Measurements from ENCODE around the gene ROBO4. TPM values are rescaled to one million over a fixed set of nuclear protein-coding genes. Genes with fewer than 3 reads are reported as not detected.

The ROBO4 gene
- total and polyA plus RNA-seq, 2 donors = 1.5 to 3.7 TPM

DNA sequence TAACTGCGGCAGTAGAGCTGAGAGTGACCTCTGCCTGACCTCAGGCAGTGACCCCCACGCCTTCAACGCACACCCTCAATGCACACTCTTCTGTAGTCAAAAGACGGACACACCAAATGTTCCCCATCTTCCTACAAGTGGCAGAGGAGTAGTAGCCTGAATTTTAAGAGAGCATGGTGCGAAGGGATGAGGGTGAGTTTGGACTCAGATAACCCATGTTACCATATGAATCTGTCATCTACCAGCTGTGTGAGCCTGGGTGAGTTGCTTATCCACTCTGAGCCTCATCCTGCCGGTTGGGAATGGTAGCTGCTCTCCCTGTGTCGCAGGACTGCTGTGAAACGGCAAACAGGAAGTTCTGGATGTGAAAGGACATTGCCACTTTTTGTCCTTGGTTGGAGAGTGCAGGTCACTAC, 53.0 kb downstream of the ROBO4 start:
- Histone ChIP-seq H3K36me3 (ENCODE audit: control insufficient read depth in 2 of 2, insufficient read depth in 2 of 2, low read length in 1 of 2) (no peaks in the 10 kb centered on the region), H3K4me1 (ENCODE audit: control insufficient read depth in 2 of 2, insufficient read depth in 2 of 2, low read length in 2 of 2) (no peaks in the 10 kb centered on the region), H3K27ac (ENCODE audit: low read depth in 1 of 2, low read length in 1 of 2) (no peak overlapping the region), H3K4me3 (ENCODE audit: low read length in 2 of 2) (no peak overlapping the region), H3K27me3 (ENCODE audit: control insufficient read depth in 2 of 2, insufficient read depth in 1 of 2, low read length in 1 of 2) (peaks cover 56 to 99% of the 10 kb centered on the region in 2 donors), H3K9me3 (ENCODE audit: control insufficient read depth in 2 of 2, insufficient read depth in 1 of 2, low read length in 1 of 2) (peaks cover 0 to 8% of the 10 kb centered on the region in 2 donors)
- 17% methylated on average over 8 of the region's 8 CpGs for WGBS
- DNase-seq (ENCODE audit: low read depth in 6 of 9, low spot score in 9 of 9) = no peak

DNA sequence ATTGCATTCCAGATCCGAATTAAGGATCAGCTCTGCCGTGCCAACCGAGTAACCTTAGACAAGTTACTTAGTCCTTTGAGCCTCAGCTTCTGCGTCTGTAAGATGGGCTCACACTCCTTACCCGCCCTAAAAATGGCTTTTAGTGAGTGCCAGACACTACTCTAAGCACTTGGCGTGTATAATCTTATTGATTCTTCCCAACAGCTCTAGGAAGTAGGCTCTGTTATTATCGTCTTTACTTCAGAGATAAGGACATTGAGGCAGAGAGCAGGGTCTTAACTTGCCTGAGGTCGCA, 54.1 kb downstream of the ROBO4 start:
- peaks cover 67 to 99% of the 10 kb centered on the region in 2 donors for H3K27me3 ChIP-seq (ENCODE audit: control insufficient read depth in 2 of 2, insufficient read depth in 1 of 2, low read length in 1 of 2)
- no peak for DNase-seq (ENCODE audit: low read depth in 6 of 9, low spot score in 9 of 9)
- H3K36me3 ChIP-seq (ENCODE audit: control insufficient read depth in 2 of 2, insufficient read depth in 2 of 2, low read length in 1 of 2) = no peaks in the 10 kb centered on the region
- H3K4me3 ChIP-seq (ENCODE audit: low read length in 2 of 2) = no peak overlapping the region
- H3K27ac ChIP-seq (ENCODE audit: low read depth in 1 of 2, low read length in 1 of 2) = no peak overlapping the region
- H3K4me1 ChIP-seq (ENCODE audit: control insufficient read depth in 2 of 2, insufficient read depth in 2 of 2, low read length in 2 of 2) = peaks cover 0 to 4% of the 10 kb centered on the region in 2 donors
- 12% methylated on average over 8 of the region's 8 CpGs for WGBS
- peaks cover 0 to 8% of the 10 kb centered on the region in 2 donors for H3K9me3 ChIP-seq (ENCODE audit: control insufficient read depth in 2 of 2, insufficient read depth in 1 of 2, low read length in 1 of 2)

- WGBS = 35% methylated on average over 4 of the region's 4 CpGs
- no peak overlapping the region for H3K27ac ChIP-seq (ENCODE audit: low read depth in 1 of 2, low read length in 1 of 2)
- H3K9me3 ChIP-seq (ENCODE audit: control insufficient read depth in 2 of 2, insufficient read depth in 1 of 2, low read length in 1 of 2) = peaks cover 0 to 8% of the 10 kb centered on the region in 2 donors
- H3K4me3 ChIP-seq (ENCODE audit: low read length in 2 of 2) = no peak overlapping the region
- H3K4me1 ChIP-seq (ENCODE audit: control insufficient read depth in 2 of 2, insufficient read depth in 2 of 2, low read length in 2 of 2) = peaks cover 0 to 4% of the 10 kb centered on the region in 2 donors
- no peaks in the 10 kb centered on the region for H3K36me3 ChIP-seq (ENCODE audit: control insufficient read depth in 2 of 2, insufficient read depth in 2 of 2, low read length in 1 of 2)
- DNase-seq (ENCODE audit: low read depth in 6 of 9, low spot score in 9 of 9) = no peak
- H3K27me3 ChIP-seq (ENCODE audit: control insufficient read depth in 2 of 2, insufficient read depth in 1 of 2, low read length in 1 of 2) = peaks cover 79 to 99% of the 10 kb centered on the region in 2 donors
Measured at GRCh38 chr11:124842305-124842704, 55.4 kb downstream of the ROBO4 start.

DNA sequence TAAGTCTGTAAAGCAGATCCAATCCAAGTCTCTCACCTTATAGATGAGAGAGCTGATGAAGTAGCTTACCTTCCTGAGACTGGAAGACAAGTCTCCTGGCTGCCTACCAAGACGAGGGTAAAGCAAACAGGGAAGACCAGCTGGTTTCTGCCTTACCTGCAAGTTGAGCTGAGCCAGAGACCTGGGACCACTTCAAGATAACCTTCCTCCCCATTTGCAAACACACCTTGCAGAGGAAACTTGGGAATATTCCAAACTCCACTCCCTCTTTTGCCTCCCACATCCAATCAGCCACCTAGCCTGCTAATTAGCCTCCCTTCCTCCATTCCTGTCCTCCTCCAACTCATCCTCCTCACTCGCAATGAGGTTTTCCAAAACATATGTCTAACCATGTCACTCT, 55.8 kb downstream of the ROBO4 start:
- Histone ChIP-seq H3K4me1 (ENCODE audit: control insufficient read depth in 2 of 2, insufficient read depth in 2 of 2, low read length in 2 of 2) (peaks cover 0 to 8% of the 10 kb centered on the region in 2 donors), H3K27ac (ENCODE audit: low read depth in 1 of 2, low read length in 1 of 2) (no peak overlapping the region), H3K9me3 (ENCODE audit: control insufficient read depth in 2 of 2, insufficient read depth in 1 of 2, low read length in 1 of 2) (peaks cover 0 to 8% of the 10 kb centered on the region in 2 donors), H3K36me3 (ENCODE audit: control insufficient read depth in 2 of 2, insufficient read depth in 2 of 2, low read length in 1 of 2) (no peaks in the 10 kb centered on the region), H3K4me3 (ENCODE audit: low read length in 2 of 2) (no peak overlapping the region), H3K27me3 (ENCODE audit: control insufficient read depth in 2 of 2, insufficient read depth in 1 of 2, low read length in 1 of 2) (peaks cover 82 to 99% of the 10 kb centered on the region in 2 donors)
- no peak for DNase-seq (ENCODE audit: low read depth in 6 of 9, low spot score in 9 of 9)
- WGBS = 32% methylated on average over 2 of the region's 2 CpGs

GRCh38 chr11:124841201-124841600, 56.5 kb downstream of the ROBO4 start:
- peaks cover 0 to 9% of the 10 kb centered on the region in 2 donors for H3K4me1 ChIP-seq (ENCODE audit: control insufficient read depth in 2 of 2, insufficient read depth in 2 of 2, low read length in 2 of 2)
- no peak overlapping the region for H3K27ac ChIP-seq (ENCODE audit: low read depth in 1 of 2, low read length in 1 of 2)
- peaks cover 0 to 8% of the 10 kb centered on the region in 2 donors for H3K9me3 ChIP-seq (ENCODE audit: control insufficient read depth in 2 of 2, insufficient read depth in 1 of 2, low read length in 1 of 2)
- DNase-seq (ENCODE audit: low read depth in 6 of 9, low spot score in 9 of 9) = no peak
- no peak overlapping the region for H3K4me3 ChIP-seq (ENCODE audit: low read length in 2 of 2)
- 37% methylated on average over 3 of the region's 3 CpGs for WGBS
- peaks cover 76 to 96% of the 10 kb centered on the region in 2 donors for H3K27me3 ChIP-seq (ENCODE audit: control insufficient read depth in 2 of 2, insufficient read depth in 1 of 2, low read length in 1 of 2)
- H3K36me3 ChIP-seq (ENCODE audit: control insufficient read depth in 2 of 2, insufficient read depth in 2 of 2, low read length in 1 of 2) = no peaks in the 10 kb centered on the region

- Histone ChIP-seq H3K27me3 (ENCODE audit: control insufficient read depth in 2 of 2, insufficient read depth in 1 of 2, low read length in 1 of 2) (peaks cover 70 to 95% of the 10 kb centered on the region in 2 donors), H3K4me1 (ENCODE audit: control insufficient read depth in 2 of 2, insufficient read depth in 2 of 2, low read length in 2 of 2) (peaks cover 0 to 9% of the 10 kb centered on the region in 2 donors), H3K36me3 (ENCODE audit: control insufficient read depth in 2 of 2, insufficient read depth in 2 of 2, low read length in 1 of 2) (no peaks in the 10 kb centered on the region), H3K9me3 (ENCODE audit: control insufficient read depth in 2 of 2, insufficient read depth in 1 of 2, low read length in 1 of 2) (peaks cover 0 to 8% of the 10 kb centered on the region in 2 donors), H3K4me3 (ENCODE audit: low read length in 2 of 2) (no peak overlapping the region), H3K27ac (ENCODE audit: low read depth in 1 of 2, low read length in 1 of 2) (no peak overlapping the region)
- WGBS = 58% methylated on average over 1 of the region's 1 CpG
- DNase-seq (ENCODE audit: low read depth in 6 of 9, low spot score in 9 of 9) = no peak
Measured at GRCh38 chr11:124840666-124841065, 57.0 kb downstream of the ROBO4 start.

DNA sequence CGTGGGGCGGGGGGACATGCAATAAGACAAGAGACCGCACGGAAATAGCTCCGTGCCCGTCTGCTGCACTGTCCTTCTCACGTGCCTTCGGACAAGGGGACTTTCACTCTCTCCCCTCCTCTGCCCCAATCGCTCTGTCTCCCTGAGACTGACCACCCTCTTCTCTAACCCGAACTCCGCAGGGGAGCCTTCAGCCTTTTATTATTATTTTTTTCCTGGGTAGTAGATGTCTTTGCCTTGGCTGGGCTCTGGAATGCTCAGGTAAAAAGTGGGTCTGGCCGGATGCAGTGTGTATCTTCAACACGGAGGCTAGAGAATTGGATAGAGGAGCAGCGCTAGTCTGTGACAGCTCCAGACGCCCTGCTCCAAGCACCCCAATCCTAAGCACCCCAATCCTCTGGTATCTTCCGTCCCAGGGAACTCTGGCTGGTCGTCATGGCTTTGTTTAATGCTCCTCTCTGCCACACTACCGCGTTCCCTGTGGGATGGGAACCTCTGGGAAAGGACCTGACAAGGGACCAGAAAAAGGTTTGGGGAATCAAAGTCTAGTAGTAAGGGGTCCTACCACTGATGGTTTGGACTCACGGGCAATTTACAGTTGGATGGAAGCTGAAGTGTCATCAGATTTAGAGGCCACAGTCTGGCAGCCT, 57.6 kb downstream of the ROBO4 start:
- H3K4me3 ChIP-seq (ENCODE audit: low read length in 2 of 2) = no peak overlapping the region
- H3K9me3 ChIP-seq (ENCODE audit: control insufficient read depth in 2 of 2, insufficient read depth in 1 of 2, low read length in 1 of 2) = peaks cover 0 to 8% of the 10 kb centered on the region in 2 donors
- H3K27me3 ChIP-seq (ENCODE audit: control insufficient read depth in 2 of 2, insufficient read depth in 1 of 2, low read length in 1 of 2) = peaks cover 65 to 91% of the 10 kb centered on the region in 2 donors
- no peaks in the 10 kb centered on the region for H3K36me3 ChIP-seq (ENCODE audit: control insufficient read depth in 2 of 2, insufficient read depth in 2 of 2, low read length in 1 of 2)
- WGBS = 7% methylated on average over 20 of the region's 20 CpGs
- DNase-seq (ENCODE audit: low read depth in 6 of 9, low spot score in 9 of 9) = no peak
- no peak overlapping the region for H3K27ac ChIP-seq (ENCODE audit: low read depth in 1 of 2, low read length in 1 of 2)
- peaks cover 0 to 9% of the 10 kb centered on the region in 2 donors for H3K4me1 ChIP-seq (ENCODE audit: control insufficient read depth in 2 of 2, insufficient read depth in 2 of 2, low read length in 2 of 2)

- peaks cover 58 to 83% of the 10 kb centered on the region in 2 donors for H3K27me3 ChIP-seq (ENCODE audit: control insufficient read depth in 2 of 2, insufficient read depth in 1 of 2, low read length in 1 of 2)
- peaks cover 0 to 9% of the 10 kb centered on the region in 2 donors for H3K4me1 ChIP-seq (ENCODE audit: control insufficient read depth in 2 of 2, insufficient read depth in 2 of 2, low read length in 2 of 2)
- H3K36me3 ChIP-seq (ENCODE audit: control insufficient read depth in 2 of 2, insufficient read depth in 2 of 2, low read length in 1 of 2) = no peaks in the 10 kb centered on the region
- WGBS = 1% methylated on average over 87 of the region's 87 CpGs
- DNase-seq (ENCODE audit: low read depth in 6 of 9, low spot score in 9 of 9) = no peak
- H3K9me3 ChIP-seq (ENCODE audit: control insufficient read depth in 2 of 2, insufficient read depth in 1 of 2, low read length in 1 of 2) = peaks cover 0 to 7% of the 10 kb centered on the region in 2 donors
- peak overlapping the region in 1 of 2 donors; percentile 18 for H3K4me3 ChIP-seq (ENCODE audit: low read length in 2 of 2)
- H3K27ac ChIP-seq (ENCODE audit: low read depth in 1 of 2, low read length in 1 of 2) = no peak overlapping the region
Measured at GRCh38 chr11:124839128-124839971, 58.3 kb downstream of the ROBO4 start.

DNA sequence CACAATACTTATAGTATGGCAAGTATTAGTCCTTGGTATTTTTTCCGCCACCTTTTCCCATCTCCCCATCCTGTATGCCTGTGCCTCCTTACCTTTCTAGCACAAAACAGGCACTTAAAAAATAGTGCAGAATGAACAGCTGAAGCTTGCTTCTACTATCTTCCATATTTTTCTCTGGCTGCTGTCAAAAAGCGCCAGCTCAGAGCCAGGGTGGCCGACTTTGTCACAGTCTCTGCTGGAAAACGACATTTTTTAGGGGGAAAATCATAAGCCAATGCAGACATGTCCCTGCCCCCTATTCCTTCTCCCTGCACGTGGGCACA, 58.9 kb downstream of the ROBO4 start:
- H3K4me3 ChIP-seq (ENCODE audit: low read length in 2 of 2) = no peak overlapping the region
- no peak overlapping the region for H3K27ac ChIP-seq (ENCODE audit: low read depth in 1 of 2, low read length in 1 of 2)
- DNase-seq (ENCODE audit: low read depth in 6 of 9, low spot score in 9 of 9) = no peak
- peaks cover 0 to 4% of the 10 kb centered on the region in 2 donors for H3K9me3 ChIP-seq (ENCODE audit: control insufficient read depth in 2 of 2, insufficient read depth in 1 of 2, low read length in 1 of 2)
- WGBS = 28% methylated on average over 5 of the region's 5 CpGs
- H3K27me3 ChIP-seq (ENCODE audit: control insufficient read depth in 2 of 2, insufficient read depth in 1 of 2, low read length in 1 of 2) = peaks cover 55 to 77% of the 10 kb centered on the region in 2 donors
- peaks cover 0 to 9% of the 10 kb centered on the region in 2 donors for H3K4me1 ChIP-seq (ENCODE audit: control insufficient read depth in 2 of 2, insufficient read depth in 2 of 2, low read length in 2 of 2)
- no peaks in the 10 kb centered on the region for H3K36me3 ChIP-seq (ENCODE audit: control insufficient read depth in 2 of 2, insufficient read depth in 2 of 2, low read length in 1 of 2)
